GM19452 (cell line): ENCODE measurements around the gene RAI1.

Source experiments
- ATAC-seq: cut with Tn5 transposase; IDR thresholded peaks from one replicate; pipeline ENCODE4 v1.9.1; 2021; ENCODE audit not compliant: unreplicated experiment

RAI1 gene

GRCh38 chr17:17841601-17842025 lies 160.4 kb downstream of the RAI1 start:
- ATAC-seq = no peak

DNA sequence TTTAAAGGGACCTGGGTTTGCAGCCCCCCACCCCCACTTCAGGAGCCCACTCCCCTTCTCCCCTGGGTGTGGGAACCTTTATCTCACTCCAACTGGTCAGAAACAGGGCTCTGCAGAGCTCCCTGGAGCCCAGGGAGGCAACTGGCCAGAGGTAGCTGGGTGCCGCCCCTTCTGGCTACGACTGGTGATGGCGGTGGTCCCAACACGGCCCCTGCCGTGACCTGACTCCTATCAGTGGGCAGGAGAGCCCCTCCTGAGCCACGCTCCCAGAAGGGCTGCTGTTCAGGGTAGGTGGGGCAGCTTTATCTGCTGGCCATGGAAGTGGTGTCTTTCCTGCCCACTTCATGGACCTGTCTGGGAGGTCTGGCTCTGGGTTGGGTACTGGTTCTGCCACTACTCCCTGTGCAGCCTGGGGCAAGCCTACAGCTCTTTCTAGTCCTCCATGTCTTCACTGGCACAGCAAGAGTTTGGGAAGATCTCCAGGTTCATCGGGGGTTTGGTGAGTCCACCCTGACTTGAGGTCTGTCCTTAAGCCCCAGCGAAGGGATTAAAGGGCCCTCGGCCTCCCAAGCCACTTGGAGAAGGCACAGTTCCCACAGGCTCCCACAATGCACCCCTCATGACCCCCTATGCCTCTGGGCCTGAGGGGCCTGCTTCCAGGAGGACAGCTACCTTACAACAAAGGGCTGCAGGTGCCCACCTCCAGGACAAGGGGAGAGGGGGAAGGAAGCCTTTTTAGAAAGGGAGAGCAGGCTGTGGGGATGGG lies 161.0 kb downstream of the RAI1 start:
- ATAC-seq = no peak

DNA sequence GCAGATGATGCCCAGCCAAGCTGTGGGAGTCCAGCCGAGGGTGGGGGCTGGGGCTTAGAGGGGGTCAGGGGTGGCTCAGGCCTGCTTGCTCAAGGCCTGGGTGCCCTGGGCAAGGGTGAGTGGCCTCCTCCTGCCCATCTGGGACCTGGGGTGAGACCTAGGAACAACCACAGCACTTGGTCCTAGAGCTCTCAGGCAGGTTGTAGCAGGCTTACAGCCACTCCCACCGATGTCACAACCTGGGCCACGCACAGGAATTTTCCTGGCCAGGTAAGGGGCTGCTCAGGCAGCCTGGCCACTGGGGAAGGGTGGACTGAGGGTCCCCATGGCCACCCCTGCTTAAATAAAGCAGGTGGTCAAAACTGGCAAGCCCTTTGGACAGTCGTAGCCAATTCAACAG lies 161.8 kb downstream of the RAI1 start:
- ATAC-seq = no peak

- no peak for ATAC-seq
Observed at GRCh38 chr17:17844079-17844478, 162.8 kb downstream of the RAI1 start.

- no peak for ATAC-seq
Observed at GRCh38 chr17:17844500-17844899, 163.2 kb downstream of the RAI1 start.

DNA sequence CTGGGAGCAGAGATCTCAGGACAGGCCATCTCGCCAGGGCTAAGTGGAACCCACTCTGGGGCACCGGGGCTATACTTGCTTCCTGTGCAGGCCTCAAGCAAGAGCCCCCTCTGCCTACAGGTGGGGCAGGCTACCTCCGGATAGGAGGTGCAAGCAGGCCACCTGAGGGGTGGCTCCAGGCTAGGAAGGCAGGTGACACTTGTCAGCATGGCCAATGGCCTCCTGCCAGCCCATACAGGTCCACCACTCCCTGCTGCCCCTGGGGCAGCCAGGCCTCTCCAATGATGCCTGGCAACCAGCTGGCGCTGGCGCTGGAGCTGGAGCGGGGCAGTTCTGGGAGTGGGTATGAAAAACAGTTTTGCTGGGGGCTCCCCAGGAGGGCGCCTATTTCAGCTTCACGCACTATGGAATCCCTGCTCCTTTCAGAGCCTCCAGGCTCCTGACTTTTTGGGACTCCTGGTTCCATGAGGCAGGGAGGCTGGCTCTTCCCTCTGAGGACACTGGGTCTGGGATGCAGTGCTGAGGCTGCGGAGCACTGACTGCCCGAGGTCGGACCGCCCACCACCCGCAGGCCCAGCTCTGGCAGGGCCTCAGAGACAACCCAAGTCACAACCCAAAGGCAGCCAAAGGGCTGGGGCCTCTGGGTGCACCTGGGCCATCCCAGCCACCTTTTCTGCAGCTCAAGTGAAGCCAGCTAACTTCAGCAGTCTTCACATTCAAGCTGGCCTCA lies 164.0 kb downstream of the RAI1 start:
- no peak for ATAC-seq

- ATAC-seq = no peak
Observed at GRCh38 chr17:17846003-17846402, 164.7 kb downstream of the RAI1 start.

- ATAC-seq = no peak
Observed at GRCh38 chr17:17846645-17847044, 165.4 kb downstream of the RAI1 start.

DNA sequence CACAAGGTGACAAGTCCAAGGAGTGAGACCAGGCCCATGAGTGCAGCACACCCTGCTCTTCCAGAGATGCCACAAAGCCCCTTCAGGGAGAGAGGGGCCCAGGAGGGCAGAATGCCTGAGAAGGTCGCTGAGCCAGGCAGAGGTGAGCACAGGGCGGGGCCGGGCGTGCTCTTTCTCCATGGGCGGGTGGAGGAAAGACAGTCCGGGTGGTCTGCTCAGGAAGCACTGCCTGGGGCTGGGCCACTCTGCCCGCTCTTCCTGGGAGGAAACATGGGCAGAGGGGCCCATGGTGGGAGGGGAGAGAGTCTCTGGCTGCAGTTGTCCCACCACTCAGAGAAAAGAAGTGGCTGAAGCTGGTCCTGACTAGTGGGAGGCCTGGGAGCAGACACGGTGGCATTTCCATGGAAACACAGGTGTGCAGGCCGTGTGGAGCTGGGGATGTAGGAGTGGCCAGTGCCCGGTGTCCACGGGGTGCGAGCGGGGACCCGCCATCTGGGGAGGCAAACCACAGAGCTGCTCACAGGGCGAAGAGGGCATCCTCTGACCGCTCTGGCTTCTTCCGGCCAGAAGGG lies 165.9 kb downstream of the RAI1 start:
- no peak for ATAC-seq

- no peak for ATAC-seq
Observed at GRCh38 chr17:17847726-17848125, 166.5 kb downstream of the RAI1 start.

DNA sequence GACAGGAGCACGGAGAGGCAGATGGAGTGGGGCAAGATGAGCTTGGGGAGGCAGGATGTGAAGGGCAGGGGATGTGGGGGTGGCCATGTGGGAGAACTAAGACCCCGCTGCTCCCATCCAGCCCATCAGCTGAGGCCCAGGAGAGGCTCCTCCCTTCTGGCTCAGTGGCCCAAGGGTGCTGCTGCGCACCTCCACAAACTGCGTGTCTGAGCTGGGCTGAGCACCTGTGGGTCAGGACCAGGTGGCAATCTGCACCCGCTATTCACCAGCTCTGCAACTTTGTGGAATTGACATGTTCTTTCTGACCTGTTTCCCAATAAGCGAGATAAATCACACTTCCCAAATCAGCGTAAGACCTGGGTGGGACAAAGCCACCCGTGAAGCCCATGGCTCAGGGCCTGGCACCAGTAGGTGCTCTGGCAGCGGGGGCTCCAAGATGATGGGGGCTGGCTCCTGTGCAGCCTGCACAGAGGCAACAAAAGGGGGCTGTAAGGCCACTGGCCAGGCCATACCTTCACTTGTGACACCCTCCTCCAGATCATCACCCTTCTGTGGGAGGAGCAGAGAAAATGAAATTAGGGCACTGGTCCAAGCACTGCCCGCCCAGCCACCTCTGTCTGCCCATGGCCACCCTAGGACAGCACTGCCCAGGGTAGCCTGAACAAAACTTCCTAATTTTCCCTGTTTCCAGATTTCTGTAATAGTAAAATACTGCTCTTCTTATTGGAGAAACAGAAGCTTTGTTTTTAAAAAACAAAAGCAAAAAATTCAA lies 167.2 kb downstream of the RAI1 start:
- no peak for ATAC-seq

DNA sequence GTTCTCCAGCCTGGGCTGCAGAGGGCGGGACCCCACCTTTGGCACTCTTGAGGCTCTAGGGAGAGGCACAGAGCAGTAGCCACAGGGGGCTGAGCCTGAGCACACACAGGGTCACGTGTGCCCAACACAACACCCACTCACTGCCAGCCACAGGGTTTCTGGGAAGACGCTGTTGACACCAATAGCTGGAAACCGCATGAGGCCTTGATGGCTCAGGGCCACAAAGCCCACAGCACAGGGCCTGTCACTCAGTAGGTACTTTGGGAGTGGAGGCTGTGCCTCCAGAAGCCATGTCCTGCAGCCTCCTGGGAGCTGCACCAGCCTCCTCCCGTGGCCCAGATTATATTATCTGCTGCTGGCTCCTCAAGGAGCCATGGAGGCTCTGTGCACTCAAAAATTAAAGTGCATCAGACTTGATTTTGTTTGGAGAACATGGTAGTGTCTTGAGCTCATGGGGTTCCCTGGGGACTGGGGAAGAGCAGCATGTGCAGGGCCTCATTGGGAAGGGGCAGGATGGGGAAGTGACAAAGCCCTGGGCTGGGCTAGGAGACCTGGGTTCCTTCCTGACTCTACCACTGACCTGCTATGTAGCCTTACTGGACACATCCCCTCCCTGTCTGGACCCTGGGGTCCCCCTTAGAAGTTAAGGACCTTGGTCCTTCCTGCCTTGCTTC lies 168.0 kb downstream of the RAI1 start:
- no peak for ATAC-seq

DNA sequence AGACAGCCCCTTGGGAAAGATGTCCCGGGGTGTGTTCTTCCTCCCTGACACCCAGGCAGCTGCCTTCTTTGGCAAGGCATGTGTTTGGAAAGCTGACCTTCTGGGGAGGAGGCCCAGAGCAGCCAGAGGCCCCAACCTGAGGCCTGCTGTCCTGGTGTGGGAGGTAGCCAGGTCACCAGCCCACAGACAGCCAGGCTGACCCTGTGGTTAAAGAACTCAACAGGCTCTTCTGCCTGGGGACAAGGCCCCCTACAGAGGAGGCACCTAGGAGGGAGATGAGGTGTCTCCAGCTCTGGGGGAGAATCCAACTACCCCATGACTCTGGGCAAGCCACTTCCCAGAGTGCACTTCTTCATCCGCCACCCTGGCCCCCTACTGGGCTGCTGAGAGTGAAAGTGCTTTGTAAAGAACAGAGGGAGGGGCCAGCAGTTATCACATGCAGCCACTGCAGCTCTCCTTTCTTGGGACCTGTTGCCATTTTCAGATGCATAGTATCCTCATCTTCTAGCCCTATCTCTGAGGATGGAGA lies 168.7 kb downstream of the RAI1 start:
- no peak for ATAC-seq

GRCh38 chr17:17851103-17852002 lies 170.1 kb downstream of the RAI1 start:
- ATAC-seq = no peak

DNA sequence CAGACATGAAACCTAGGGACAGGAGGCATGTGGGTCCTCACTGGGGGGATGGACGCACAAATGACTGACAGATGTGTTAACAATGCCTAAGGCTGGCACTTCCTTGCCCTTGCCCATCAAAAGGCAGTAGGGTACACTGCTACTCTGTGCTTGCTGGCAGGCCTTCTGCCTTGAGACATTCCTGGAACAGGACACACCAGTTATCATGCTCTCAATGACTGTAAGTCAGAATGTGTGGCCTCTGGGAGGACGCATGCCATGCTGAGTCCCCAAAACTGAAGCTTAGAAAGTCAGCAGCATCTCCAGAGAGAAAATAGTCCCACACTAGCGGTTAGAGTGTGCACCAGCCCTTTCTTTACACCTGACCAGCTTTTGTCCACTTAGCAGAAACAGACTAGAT lies 171.7 kb downstream of the RAI1 start:
- no peak for ATAC-seq

DNA sequence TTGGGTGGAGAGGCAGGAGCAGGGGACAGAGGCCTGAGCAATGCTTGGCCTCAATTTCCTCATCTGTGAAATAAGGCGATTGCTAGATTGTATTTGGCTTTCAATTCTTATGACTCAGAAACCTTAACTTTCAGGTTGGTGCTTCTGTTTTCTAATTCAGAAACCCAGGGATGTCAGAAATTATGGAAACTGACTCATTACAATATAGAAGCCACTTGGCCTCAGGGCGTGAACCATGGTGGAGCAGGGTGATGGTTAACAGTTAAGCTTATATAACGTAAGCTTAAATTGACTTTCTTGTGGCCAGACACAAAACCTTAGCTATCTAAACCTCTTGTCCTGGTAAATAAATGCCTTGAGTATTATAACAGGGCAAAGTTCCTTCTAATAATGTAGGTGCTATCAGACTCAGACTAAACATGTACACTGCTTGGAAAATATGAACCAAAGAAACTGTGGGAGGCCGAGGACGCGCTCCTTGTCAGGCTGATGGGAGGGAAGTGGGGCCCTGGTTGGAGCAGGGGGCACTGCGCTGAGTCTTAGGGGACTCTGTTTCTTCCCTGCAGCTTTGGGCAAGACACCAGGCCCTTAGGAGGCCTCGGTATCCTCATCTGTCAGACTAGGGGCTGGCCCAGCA lies 172.7 kb downstream of the RAI1 start:
- ATAC-seq = no peak

GRCh38 chr17:17855976-17856375 lies 174.7 kb downstream of the RAI1 start:
- ATAC-seq = no peak

GRCh38 chr17:17856386-17856785 lies 175.1 kb downstream of the RAI1 start:
- ATAC-seq = no peak

DNA sequence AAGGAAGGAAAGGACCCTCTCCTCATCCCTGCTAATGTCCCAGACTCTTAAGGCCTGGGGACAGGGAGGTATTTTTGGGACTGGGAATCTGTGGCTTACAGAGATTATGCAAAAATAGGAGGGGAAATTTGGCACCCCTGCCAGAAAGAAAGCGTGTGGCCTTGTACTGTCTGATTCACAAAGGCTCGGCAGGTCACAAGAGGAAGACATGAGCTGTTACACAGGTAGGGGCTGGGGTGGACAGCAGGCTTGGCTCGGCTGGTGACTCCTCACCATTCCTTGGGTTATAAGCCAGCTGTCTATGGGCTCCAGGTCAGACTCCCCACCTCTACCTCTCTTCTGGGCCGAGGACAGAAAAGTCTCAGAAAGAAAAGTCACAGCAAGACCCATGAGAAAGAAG lies 176.2 kb downstream of the RAI1 start:
- no peak for ATAC-seq
